ENCODE data around the gene ABHD6.

The ABHD6 gene

GRCh38 chr3:58307639-58308215 lies 70.1 kb downstream of the ABHD6 start:
- peak overlapping the region; percentile 95 for H3K9ac ChIP-seq (ENCODE audit: low read length)
- H3K4me1 ChIP-seq (ENCODE audit: low read length) = peaks cover 10% of the 10 kb centered on the region
- peak; percentile 74 for TF ChIP-seq CTCF (IDR thresholded peaks at IDR 0.05; ENCODE audit: low read depth, low read length)
- no peak for TF ChIP-seq EZH2phosphoT487 (IDR thresholded peaks at IDR 0.05; ENCODE audit: low read depth)
- no peaks in the 10 kb centered on the region for H3K9me3 ChIP-seq (ENCODE audit: insufficient read depth, low read length)
- peaks cover 50% of the 10 kb centered on the region for H3K79me2 ChIP-seq (ENCODE audit: low read length)
- H4K20me1 ChIP-seq (ENCODE audit: insufficient read depth, low read length) = peaks cover 20% of the 10 kb centered on the region
- H2AFZ ChIP-seq (ENCODE audit: low read depth, low read length) = no peak overlapping the region
- H3K4me3 ChIP-seq (ENCODE audit: low read length) = peak overlapping the region; percentile 91
- peaks cover 34% of the 10 kb centered on the region for H3K36me3 ChIP-seq (replicated peaks; ENCODE audit: low read depth, low read length)
- H3K27me3 ChIP-seq (ENCODE audit: low read depth, low read length) = no peaks in the 10 kb centered on the region
- H3K4me2 ChIP-seq (ENCODE audit: low read length) = peak overlapping the region; percentile 85
- peak overlapping the region; percentile 83; the same call in 1 of the 2 replicates for H3K27ac ChIP-seq (ENCODE audit: low read length)

- Histone ChIP-seq H3K4me2 (ENCODE audit: low read length) (no peak overlapping the region), H3K9ac (ENCODE audit: low read length) (no peak overlapping the region)
Observed at GRCh38 chr3:58308728-58309127, 71.1 kb downstream of the ABHD6 start.

DNA sequence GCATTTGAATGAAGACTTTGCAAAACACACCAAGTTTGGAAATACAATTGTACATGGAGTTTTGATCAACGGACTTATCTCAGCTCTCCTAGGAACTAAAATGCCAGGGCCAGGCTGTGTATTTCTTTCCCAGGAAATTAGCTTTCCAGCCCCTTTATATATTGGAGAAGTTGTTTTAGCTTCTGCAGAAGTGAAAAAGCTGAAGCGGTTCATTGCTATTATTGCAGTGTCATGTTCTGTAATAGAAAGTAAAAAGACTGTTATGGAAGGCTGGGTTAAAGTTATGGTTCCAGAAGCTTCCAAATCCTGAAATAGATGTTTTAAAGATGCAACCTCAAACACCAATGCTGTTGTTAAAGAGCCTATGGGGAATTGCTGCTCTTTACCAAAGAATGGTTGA lies 80.2 kb downstream of the ABHD6 start:
- TF ChIP-seq CTCF (IDR thresholded peaks at IDR 0.05; ENCODE audit: low read depth, low read length) (no peak), EZH2phosphoT487 (IDR thresholded peaks at IDR 0.05; ENCODE audit: low read depth) (no peak)
- Histone ChIP-seq H3K27me3 (ENCODE audit: low read depth, low read length) (no peaks in the 10 kb centered on the region), H2AFZ (ENCODE audit: low read depth, low read length) (no peak overlapping the region), H3K9me3 (ENCODE audit: insufficient read depth, low read length) (no peaks in the 10 kb centered on the region), H3K4me1 (ENCODE audit: low read length) (no peaks in the 10 kb centered on the region), H3K79me2 (ENCODE audit: low read length) (peaks cover 7% of the 10 kb centered on the region), H3K4me3 (ENCODE audit: low read length) (no peak overlapping the region), H3K36me3 (replicated peaks; ENCODE audit: low read depth, low read length) (peaks cover 52% of the 10 kb centered on the region), H3K27ac (ENCODE audit: low read length) (no peak overlapping the region), H3K4me2 (ENCODE audit: low read length) (no peak overlapping the region), H3K9ac (ENCODE audit: low read length) (no peak overlapping the region), H4K20me1 (ENCODE audit: insufficient read depth, low read length) (0 out of 2 replicates have a peak, but pooled peaks cover 3% of the 10 kb centered on the region)

More at GRCh38 chr3:58308728-58309127, 71.1 kb downstream of the ABHD6 start:
- Histone ChIP-seq H3K36me3 (replicated peaks; ENCODE audit: low read depth, low read length) (peaks cover 41% of the 10 kb centered on the region), H3K27ac (ENCODE audit: low read length) (no peak overlapping the region), H3K79me2 (ENCODE audit: low read length) (peaks cover 54% of the 10 kb centered on the region), H3K4me3 (ENCODE audit: low read length) (no peak overlapping the region), H3K9me3 (ENCODE audit: insufficient read depth, low read length) (no peaks in the 10 kb centered on the region), H3K27me3 (ENCODE audit: low read depth, low read length) (no peaks in the 10 kb centered on the region), H2AFZ (ENCODE audit: low read depth, low read length) (no peak overlapping the region), H4K20me1 (ENCODE audit: insufficient read depth, low read length) (peaks cover 20% of the 10 kb centered on the region), H3K4me1 (ENCODE audit: low read length) (peaks cover 10% of the 10 kb centered on the region)
- TF ChIP-seq CTCF (IDR thresholded peaks at IDR 0.05; ENCODE audit: low read depth, low read length) (no peak), EZH2phosphoT487 (IDR thresholded peaks at IDR 0.05; ENCODE audit: low read depth) (no peak)

GRCh38 chr3:58321791-58322190 lies 84.2 kb downstream of the ABHD6 start:
- no peak overlapping the region for H3K27ac ChIP-seq (ENCODE audit: low read length)
- 0 out of 2 replicates have a peak, but pooled peaks cover 3% of the 10 kb centered on the region for H4K20me1 ChIP-seq (ENCODE audit: insufficient read depth, low read length)
- peaks cover 30% of the 10 kb centered on the region for H3K36me3 ChIP-seq (replicated peaks; ENCODE audit: low read depth, low read length)
- no peaks in the 10 kb centered on the region for H3K4me1 ChIP-seq (ENCODE audit: low read length)
- H3K9ac ChIP-seq (ENCODE audit: low read length) = no peak overlapping the region
- H3K27me3 ChIP-seq (ENCODE audit: low read depth, low read length) = no peaks in the 10 kb centered on the region
- TF ChIP-seq EZH2phosphoT487 (IDR thresholded peaks at IDR 0.05; ENCODE audit: low read depth) (no peak), CTCF (IDR thresholded peaks at IDR 0.05; ENCODE audit: low read depth, low read length) (no peak)
- no peak overlapping the region for H3K4me2 ChIP-seq (ENCODE audit: low read length)
- no peaks in the 10 kb centered on the region for H3K9me3 ChIP-seq (ENCODE audit: insufficient read depth, low read length)
- no peak overlapping the region for H2AFZ ChIP-seq (ENCODE audit: low read depth, low read length)
- no peaks in the 10 kb centered on the region for H3K79me2 ChIP-seq (ENCODE audit: low read length)
- H3K4me3 ChIP-seq (ENCODE audit: low read length) = no peak overlapping the region
